Neural cell (in vitro differentiated cells): ENCODE measurements around the gene HPS5. TPM values are rescaled to one million over a fixed set of nuclear protein-coding genes. Genes with fewer than 3 reads are reported as not detected.

Source experiments
- H2AFZ ChIP-seq: fragments of 200-600, 300-800 bp; sonication (generic), shearing (Covaris generic); 2 replicates; pipeline ENCODE4 v1.6.0; 2014; ENCODE audit warnings: low read depth, mild to moderate bottlenecking, antibody characterized with exemption, low read length, moderate library complexity
- H3F3A ChIP-seq: fragments of 200-600 bp; shearing (Covaris generic); 2 replicates; pipeline ENCODE4 v1.6.1; 2016; ENCODE audit warnings: mild to moderate bottlenecking, moderate library complexity, mixed read lengths, antibody characterized with exemption, low read length; ENCODE audit not compliant: insufficient read depth, poor library complexity, severe bottlenecking
- H3K27ac ChIP-seq: fragments of 200-600, 300-800 bp; sonication (generic), shearing (Covaris generic); 2 replicates; pipeline ENCODE4 v1.5.1; 2014; ENCODE audit warnings: mild to moderate bottlenecking, low read length, moderate library complexity
- H3K27me3 ChIP-seq: fragments of 300-800, 200-600 bp; sonication (generic), shearing (Covaris generic); 2 replicates; pipeline ENCODE4 v1.6.0; 2014; ENCODE audit warnings: mild to moderate bottlenecking, low read depth, low read length, moderate library complexity; ENCODE audit not compliant: insufficient read depth
- H3K36me3 ChIP-seq: fragments of 300-800, 200-600 bp; sonication (generic), shearing (Covaris generic); 2 replicates; pipeline ENCODE4 v1.5.1; 2014; ENCODE audit warnings: mild to moderate bottlenecking, antibody characterized with exemption, low read length, moderate library complexity; ENCODE audit not compliant: insufficient read depth
- H3K4me2 ChIP-seq: fragments of 300-800, 200-600 bp; sonication (generic), shearing (Covaris generic); 2 replicates; pipeline ENCODE4 v1.6.0; 2014; ENCODE audit warnings: mild to moderate bottlenecking, low read length
- H3K4me3 ChIP-seq: fragments of 300-800, 200-600 bp; sonication (generic), shearing (Covaris generic); 2 replicates; pipeline ENCODE4 v1.5.1; 2014; ENCODE audit warnings: mild to moderate bottlenecking, low read length, moderate library complexity
- H3K79me2 ChIP-seq: fragments of 200-600 bp; shearing (Covaris generic); replicated peaks from 2 replicates; pipeline ENCODE4 v1.6.0; 2014; ENCODE audit warnings: mild to moderate bottlenecking, low read length, moderate library complexity; ENCODE audit not compliant: insufficient read depth
- H3K9ac ChIP-seq: fragments of 300-800, 200-600 bp; sonication (generic), shearing (Covaris generic); 2 replicates; pipeline ENCODE4 v1.6.1; 2016; ENCODE audit warnings: mild to moderate bottlenecking, low read length, mixed read lengths
- H3K9me2 ChIP-seq: fragments of 200-600 bp; shearing (Covaris generic); 2 replicates; pipeline ENCODE4 v1.6.1; 2016; ENCODE audit warnings: mild to moderate bottlenecking, low read length, mixed read lengths; ENCODE audit not compliant: insufficient read depth
- H3K9me3 ChIP-seq: fragments of 200-600, 300-800 bp; sonication (generic), shearing (Covaris generic); 2 replicates; pipeline ENCODE4 v1.6.1; 2016; ENCODE audit warnings: mild to moderate bottlenecking, mixed run types, low read length, moderate library complexity, mixed read lengths
- H4K20me1 ChIP-seq: fragments of 200-600 bp; shearing (Covaris generic); 2 replicates; pipeline ENCODE4 v1.6.1; 2016; ENCODE audit warnings: mild to moderate bottlenecking, mixed run types; ENCODE audit not compliant: insufficient read depth
- CTCF ChIP-seq: fragments of 450-650 bp; IDR thresholded peaks from 2 replicates; pipeline ENCODE4 v1.5.1; 2014; ENCODE audit warnings: antibody characterized with exemption, mild to moderate bottlenecking, moderate library complexity; ENCODE audit not compliant: poor library complexity, severe bottlenecking
- EP300 ChIP-seq: fragments of 450-650 bp; conservative IDR thresholded peaks from 2 replicates; pipeline ENCODE4 v1.6.1; 2014; ENCODE audit warnings: antibody characterized with exemption, mild to moderate bottlenecking, moderate library complexity; ENCODE audit not compliant: poor library complexity, severe bottlenecking
- EZH2 ChIP-seq: fragments of 200-600, 300-800 bp; shearing (Covaris generic), sonication (generic); IDR thresholded peaks from 2 replicates; pipeline ENCODE4 v1.6.1; 2014; ENCODE audit warnings: antibody characterized with exemption, low read length, borderline replicate concordance, mild to moderate bottlenecking; ENCODE audit not compliant: insufficient read depth, poor library complexity, severe bottlenecking
- MXI1 ChIP-seq: fragments of 450-650 bp; conservative IDR thresholded peaks from 2 replicates; pipeline ENCODE4 v1.6.1; 2014; ENCODE audit warnings: antibody characterized with exemption, mild to moderate bottlenecking; ENCODE audit not compliant: poor library complexity, severe bottlenecking
- POLR2AphosphoS5 ChIP-seq: IDR thresholded peaks from 2 replicates; pipeline ENCODE4 v1.6.1; 2012
- RAD21 ChIP-seq: fragments of 450-650 bp; conservative IDR thresholded peaks from 2 replicates; pipeline ENCODE4 v1.6.1; 2014; ENCODE audit warnings: antibody characterized with exemption, mild to moderate bottlenecking, moderate library complexity
- REST ChIP-seq: IDR thresholded peaks from 2 replicates; pipeline ENCODE4 v1.6.1; 2012; ENCODE audit warnings: borderline replicate concordance
- SMC3 ChIP-seq: fragments of 450-650 bp; conservative IDR thresholded peaks from 2 replicates; pipeline ENCODE4 v1.6.1; 2014; ENCODE audit warnings: antibody characterized with exemption, mild to moderate bottlenecking, moderate library complexity; ENCODE audit not compliant: poor library complexity
- TAF1 ChIP-seq: IDR thresholded peaks from 2 replicates; pipeline ENCODE4 v1.6.1; 2012; ENCODE audit warnings: low read depth
- polyA plus RNA-seq: library from polyadenylated mRNA; depleted of rRNA; stranded (reverse); fragments of >200 nt; gene quantifications from 2 replicates; pipeline ENCODE4 v1.2.3, GENCODE V29; 2014

HPS5 gene
- polyA plus RNA-seq, 1 donor from 2014 or later, result 28.5 TPM

- H3K9ac ChIP-seq, result no peak overlapping the region
- no peak overlapping the region for H3K4me2 ChIP-seq
- H2AFZ ChIP-seq, result no peak overlapping the region
- no peaks in the 10 kb centered on the region for H3K9me2 ChIP-seq
- no peaks in the 10 kb centered on the region for H3F3A ChIP-seq
- no peak for TF ChIP-seq EP300
- TF ChIP-seq REST, result no peak
- no peak for TF ChIP-seq EZH2
- no peak for TF ChIP-seq SMC3
- TF ChIP-seq CTCF, result no peak
- no peak for TF ChIP-seq MXI1
- no peak for TF ChIP-seq RAD21
- no peak for TF ChIP-seq POLR2AphosphoS5
- no peak for TF ChIP-seq TAF1
- no peaks in the 10 kb centered on the region for H4K20me1 ChIP-seq
- no peak overlapping the region for H3K27ac ChIP-seq
- peaks cover 3% of the 10 kb centered on the region for H3K36me3 ChIP-seq
- no peaks in the 10 kb centered on the region for H3K9me3 ChIP-seq
- no peaks in the 10 kb centered on the region for H3K27me3 ChIP-seq
- no peaks in the 10 kb centered on the region for H3K79me2 ChIP-seq
- H3K4me3 ChIP-seq, result no peak overlapping the region
These were observed 22.2 kb downstream of the HPS5 start for GRCh38 chr11:18299721-18300120.

- Histone ChIP-seq H3K4me2 (no peak overlapping the region), H3K27me3 (no peaks in the 10 kb centered on the region), H3K4me3 (no peak overlapping the region), H3K27ac (no peak overlapping the region), H3K36me3 (peaks cover 10% of the 10 kb centered on the region), H3K79me2 (no peaks in the 10 kb centered on the region), H3K9me3 (no peaks in the 10 kb centered on the region), H3K9ac (no peak overlapping the region), H3F3A (no peaks in the 10 kb centered on the region), H3K9me2 (no peaks in the 10 kb centered on the region), H4K20me1 (no peaks in the 10 kb centered on the region), H2AFZ (no peak overlapping the region)
- TF ChIP-seq EP300 (no peak), MXI1 (no peak), POLR2AphosphoS5 (no peak), RAD21 (no peak), CTCF (no peak), REST (no peak), SMC3 (no peak), TAF1 (no peak), EZH2 (no peak)
These were observed 26.6 kb downstream of the HPS5 start for GRCh38 chr11:18295316-18295715.
